ENCODE measurements around the gene HOXA13. TPM values are rescaled to one million over a fixed set of nuclear protein-coding genes. Genes with fewer than 3 reads are reported as not detected.

HOXA13 gene
- polyA plus RNA-seq, 1 donor from 2014 or later: not detected

- H3K27ac ChIP-seq (ENCODE audit: low read length): no peak overlapping the region
- H3K9me2 ChIP-seq (ENCODE audit: insufficient read depth, low read length): no peaks in the 10 kb centered on the region
- peaks cover 36% of the 10 kb centered on the region for H3K9me3 ChIP-seq (ENCODE audit: low read length)
- no peaks in the 10 kb centered on the region for H3K79me2 ChIP-seq (replicated peaks; ENCODE audit: insufficient read depth, low read length)
- H3K9ac ChIP-seq (ENCODE audit: low read length): no peak overlapping the region
- no peaks in the 10 kb centered on the region for H3K36me3 ChIP-seq (ENCODE audit: insufficient read depth, low read length)
- H2AFZ ChIP-seq (ENCODE audit: low read depth, low read length): no peak overlapping the region
- TF ChIP-seq SMC3 (conservative IDR thresholded peaks at IDR 0.05; ENCODE audit: poor library complexity): no peak
- no peak for TF ChIP-seq POLR2AphosphoS5 (IDR thresholded peaks at IDR 0.05)
- TF ChIP-seq EP300 (conservative IDR thresholded peaks at IDR 0.05; ENCODE audit: poor library complexity, severe bottlenecking): no peak
- no peak for TF ChIP-seq CTCF (IDR thresholded peaks at IDR 0.05; ENCODE audit: poor library complexity, severe bottlenecking)
- TF ChIP-seq, protein P1, sequence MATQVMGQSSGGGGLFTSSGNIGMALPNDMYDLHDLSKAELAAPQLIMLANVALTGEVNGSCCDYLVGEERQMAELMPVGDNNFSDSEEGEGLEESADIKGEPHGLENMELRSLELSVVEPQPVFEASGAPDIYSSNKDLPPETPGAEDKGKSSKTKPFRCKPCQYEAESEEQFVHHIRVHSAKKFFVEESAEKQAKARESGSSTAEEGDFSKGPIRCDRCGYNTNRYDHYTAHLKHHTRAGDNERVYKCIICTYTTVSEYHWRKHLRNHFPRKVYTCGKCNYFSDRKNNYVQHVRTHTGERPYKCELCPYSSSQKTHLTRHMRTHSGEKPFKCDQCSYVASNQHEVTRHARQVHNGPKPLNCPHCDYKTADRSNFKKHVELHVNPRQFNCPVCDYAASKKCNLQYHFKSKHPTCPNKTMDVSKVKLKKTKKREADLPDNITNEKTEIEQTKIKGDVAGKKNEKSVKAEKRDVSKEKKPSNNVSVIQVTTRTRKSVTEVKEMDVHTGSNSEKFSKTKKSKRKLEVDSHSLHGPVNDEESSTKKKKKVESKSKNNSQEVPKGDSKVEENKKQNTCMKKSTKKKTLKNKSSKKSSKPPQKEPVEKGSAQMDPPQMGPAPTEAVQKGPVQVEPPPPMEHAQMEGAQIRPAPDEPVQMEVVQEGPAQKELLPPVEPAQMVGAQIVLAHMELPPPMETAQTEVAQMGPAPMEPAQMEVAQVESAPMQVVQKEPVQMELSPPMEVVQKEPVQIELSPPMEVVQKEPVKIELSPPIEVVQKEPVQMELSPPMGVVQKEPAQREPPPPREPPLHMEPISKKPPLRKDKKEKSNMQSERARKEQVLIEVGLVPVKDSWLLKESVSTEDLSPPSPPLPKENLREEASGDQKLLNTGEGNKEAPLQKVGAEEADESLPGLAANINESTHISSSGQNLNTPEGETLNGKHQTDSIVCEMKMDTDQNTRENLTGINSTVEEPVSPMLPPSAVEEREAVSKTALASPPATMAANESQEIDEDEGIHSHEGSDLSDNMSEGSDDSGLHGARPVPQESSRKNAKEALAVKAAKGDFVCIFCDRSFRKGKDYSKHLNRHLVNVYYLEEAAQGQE (IDR thresholded peaks at IDR 0.05; ENCODE audit: borderline replicate concordance): no peak
- TF ChIP-seq EZH2 (IDR thresholded peaks at IDR 0.05; ENCODE audit: borderline replicate concordance, insufficient read depth, low read length, poor library complexity, severe bottlenecking): no peak
- no peak for TF ChIP-seq TAF1 (IDR thresholded peaks at IDR 0.05; ENCODE audit: low read depth)
- no peak for TF ChIP-seq MXI1 (conservative IDR thresholded peaks at IDR 0.05; ENCODE audit: poor library complexity, severe bottlenecking)
- TF ChIP-seq RAD21 (conservative IDR thresholded peaks at IDR 0.05): no peak
- peaks cover 99% of the 10 kb centered on the region for H3K27me3 ChIP-seq (ENCODE audit: insufficient read depth, low read depth, low read length)
- H4K20me1 ChIP-seq (ENCODE audit: insufficient read depth): no peaks in the 10 kb centered on the region
- H3K4me3 ChIP-seq (ENCODE audit: low read length): no peak overlapping the region
- no peaks in the 10 kb centered on the region for H3F3A ChIP-seq (ENCODE audit: insufficient read depth, low read length, poor library complexity, severe bottlenecking)
- no peak overlapping the region for H3K4me2 ChIP-seq (ENCODE audit: low read length)
Measured at GRCh38 chr7:27161721-27162560, 38.0 kb downstream of the HOXA13 start.

DNA sequence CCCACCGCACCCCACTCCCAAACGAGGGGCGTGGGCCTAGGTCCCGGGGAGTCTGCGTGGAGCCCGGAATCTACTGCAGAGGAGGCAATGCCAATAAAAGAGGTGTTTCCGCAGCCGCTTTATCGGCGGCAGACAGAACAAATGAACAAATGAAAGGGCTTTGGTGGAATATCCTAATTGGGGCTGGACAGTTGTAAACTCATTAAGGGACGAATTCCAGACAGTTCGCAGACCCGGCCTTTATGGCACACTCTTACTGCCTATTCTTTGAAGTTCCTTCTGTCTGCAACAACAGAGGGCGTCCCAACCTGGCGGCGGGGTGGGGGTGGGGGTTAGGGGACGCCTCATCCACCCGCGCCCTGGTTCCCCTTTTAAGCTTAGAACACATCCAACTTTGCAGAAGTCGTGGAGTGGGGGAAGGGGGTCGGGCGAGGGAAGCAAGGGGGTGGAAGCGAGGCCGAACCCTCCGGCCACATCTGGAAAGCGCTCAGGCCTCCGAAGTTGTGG lies 38.6 kb downstream of the HOXA13 start:
- no peaks in the 10 kb centered on the region for H3K79me2 ChIP-seq (replicated peaks; ENCODE audit: insufficient read depth, low read length)
- H3K9ac ChIP-seq (ENCODE audit: low read length): peak overlapping the region; percentile 45
- H3K27ac ChIP-seq (ENCODE audit: low read length): no peak overlapping the region
- peak overlapping the region; percentile 76 for H3K4me2 ChIP-seq (ENCODE audit: low read length)
- no peaks in the 10 kb centered on the region for H3K36me3 ChIP-seq (ENCODE audit: insufficient read depth, low read length)
- H4K20me1 ChIP-seq (ENCODE audit: insufficient read depth): no peaks in the 10 kb centered on the region
- TF ChIP-seq EP300 (conservative IDR thresholded peaks at IDR 0.05; ENCODE audit: poor library complexity, severe bottlenecking) (no peak), MXI1 (conservative IDR thresholded peaks at IDR 0.05; ENCODE audit: poor library complexity, severe bottlenecking) (no peak), CTCF (IDR thresholded peaks at IDR 0.05; ENCODE audit: poor library complexity, severe bottlenecking) (no peak), EZH2 (IDR thresholded peaks at IDR 0.05; ENCODE audit: borderline replicate concordance, insufficient read depth, low read length, poor library complexity, severe bottlenecking) (no peak), POLR2AphosphoS5 (IDR thresholded peaks at IDR 0.05) (no peak), RAD21 (conservative IDR thresholded peaks at IDR 0.05) (no peak), TAF1 (IDR thresholded peaks at IDR 0.05; ENCODE audit: low read depth) (no peak), SMC3 (conservative IDR thresholded peaks at IDR 0.05; ENCODE audit: poor library complexity) (no peak)
- TF ChIP-seq, protein P1 (IDR thresholded peaks at IDR 0.05; ENCODE audit: borderline replicate concordance): no peak
- no peaks in the 10 kb centered on the region for H3F3A ChIP-seq (ENCODE audit: insufficient read depth, low read length, poor library complexity, severe bottlenecking)
- H3K27me3 ChIP-seq (ENCODE audit: insufficient read depth, low read depth, low read length): peaks cover 99% of the 10 kb centered on the region
- H3K9me2 ChIP-seq (ENCODE audit: insufficient read depth, low read length): no peaks in the 10 kb centered on the region
- peaks cover 33% of the 10 kb centered on the region for H3K9me3 ChIP-seq (ENCODE audit: low read length)
- no peak overlapping the region for H2AFZ ChIP-seq (ENCODE audit: low read depth, low read length)
- peak overlapping the region; percentile 76 for H3K4me3 ChIP-seq (ENCODE audit: low read length)

Data from neural cell (in vitro differentiated cells).